ENCODE results near the gene EPHB6.

EPHB6 gene

DNA sequence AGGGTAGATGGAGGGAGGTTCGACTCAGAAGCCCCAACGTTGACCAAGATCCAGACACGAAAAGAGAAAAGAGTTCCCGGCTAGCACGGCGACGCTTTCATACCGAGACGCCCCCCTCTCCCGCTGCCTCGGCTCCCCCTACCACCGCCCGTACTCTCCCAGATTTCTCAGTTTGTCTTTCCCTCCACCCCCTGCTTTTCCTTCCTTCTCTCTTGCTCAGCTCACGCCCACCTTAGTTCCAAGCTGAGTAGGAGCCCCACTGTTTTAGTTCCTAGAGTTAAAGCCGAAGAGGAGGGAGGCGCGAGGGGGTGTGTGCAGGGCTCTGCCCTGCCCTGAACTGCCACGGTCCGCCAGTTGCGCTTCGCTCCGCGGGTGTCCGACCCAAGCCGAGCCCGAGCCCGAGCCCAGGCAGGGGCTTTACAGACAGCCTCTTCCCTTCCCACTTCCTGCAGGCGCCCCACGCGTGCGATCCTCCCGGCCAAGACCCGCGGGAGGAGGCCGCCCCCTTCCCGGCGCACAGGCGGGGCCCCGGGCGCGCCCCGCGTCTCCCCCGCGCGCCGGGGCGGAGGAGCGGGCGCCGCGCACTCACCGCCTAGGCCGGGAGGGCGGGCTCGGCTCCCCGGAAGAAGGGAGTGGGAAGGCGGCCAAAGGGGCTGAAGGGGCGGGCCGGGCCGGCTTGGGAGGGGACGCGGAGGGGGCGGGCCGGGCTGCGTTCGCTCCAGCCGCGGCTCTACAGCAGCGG lies at the start of gene EPHB6:
EPHB6 (plus strand) TSS at position 705 of the 742 bp plus-strand sequence. CDS start 8,152 bp downstream, outside the sequence.
- peak; percentile 72 to 89 (median 76) for DNase-seq

DNA sequence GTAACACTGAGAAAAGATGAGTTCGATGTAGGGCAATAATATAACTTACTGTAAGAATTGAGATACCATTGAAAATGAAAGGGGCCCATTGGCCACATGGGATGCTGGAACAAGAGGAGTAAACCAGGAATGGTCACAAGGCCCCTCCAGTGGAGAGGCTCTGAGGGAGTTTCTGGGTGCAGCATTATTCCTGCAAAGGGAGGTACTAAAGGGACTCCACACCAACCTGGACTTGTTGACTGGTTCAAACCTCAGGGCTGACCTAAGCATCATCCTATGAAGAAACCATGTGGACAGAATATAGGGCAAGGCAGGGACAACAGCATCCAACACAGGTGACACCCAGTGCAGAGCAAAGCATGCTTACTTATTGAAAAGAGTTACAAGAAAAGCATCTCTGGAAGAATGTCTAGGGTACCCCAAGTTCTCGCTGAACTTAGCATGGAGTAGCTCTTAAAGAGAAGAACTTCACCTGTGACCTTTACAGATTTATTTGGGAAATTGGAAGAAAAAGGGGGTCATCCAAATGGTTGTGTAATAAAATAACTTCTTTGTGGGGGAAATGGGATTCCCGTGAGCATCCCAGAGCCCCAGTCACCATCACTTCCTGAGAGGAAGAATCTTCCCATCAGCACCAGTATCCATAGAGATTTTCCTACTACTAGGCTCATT lies 49.4 kb upstream of the EPHB6 start:
- no peak for DNase-seq

DNA sequence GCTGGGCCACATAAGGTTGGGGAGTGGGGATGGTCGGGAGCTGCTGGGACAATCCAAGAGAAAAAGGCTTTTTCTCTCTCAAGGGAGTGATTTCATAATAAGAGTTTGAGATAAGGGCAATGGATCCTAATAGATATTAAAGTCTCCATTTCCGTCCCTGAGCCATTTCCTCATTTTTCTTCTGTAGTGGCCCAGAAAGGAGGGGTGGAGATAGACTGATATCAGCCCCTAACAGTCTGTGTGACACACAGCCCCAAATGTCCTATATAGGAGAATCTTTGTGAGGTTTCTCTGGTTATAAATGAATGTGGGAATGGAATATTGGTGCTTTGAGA lies 48.9 kb upstream of the EPHB6 start:
- DNase-seq: no peak

- DNase-seq: no peak
These were observed 47.9 kb upstream of the EPHB6 start for GRCh38 chr7:142806957-142807356.

GRCh38 chr7:142807855-142808460 lies 46.9 kb upstream of the EPHB6 start:
- DNase-seq: no peak

GRCh38 chr7:142808461-142808801 lies 46.4 kb upstream of the EPHB6 start:
- no peak for DNase-seq

DNA sequence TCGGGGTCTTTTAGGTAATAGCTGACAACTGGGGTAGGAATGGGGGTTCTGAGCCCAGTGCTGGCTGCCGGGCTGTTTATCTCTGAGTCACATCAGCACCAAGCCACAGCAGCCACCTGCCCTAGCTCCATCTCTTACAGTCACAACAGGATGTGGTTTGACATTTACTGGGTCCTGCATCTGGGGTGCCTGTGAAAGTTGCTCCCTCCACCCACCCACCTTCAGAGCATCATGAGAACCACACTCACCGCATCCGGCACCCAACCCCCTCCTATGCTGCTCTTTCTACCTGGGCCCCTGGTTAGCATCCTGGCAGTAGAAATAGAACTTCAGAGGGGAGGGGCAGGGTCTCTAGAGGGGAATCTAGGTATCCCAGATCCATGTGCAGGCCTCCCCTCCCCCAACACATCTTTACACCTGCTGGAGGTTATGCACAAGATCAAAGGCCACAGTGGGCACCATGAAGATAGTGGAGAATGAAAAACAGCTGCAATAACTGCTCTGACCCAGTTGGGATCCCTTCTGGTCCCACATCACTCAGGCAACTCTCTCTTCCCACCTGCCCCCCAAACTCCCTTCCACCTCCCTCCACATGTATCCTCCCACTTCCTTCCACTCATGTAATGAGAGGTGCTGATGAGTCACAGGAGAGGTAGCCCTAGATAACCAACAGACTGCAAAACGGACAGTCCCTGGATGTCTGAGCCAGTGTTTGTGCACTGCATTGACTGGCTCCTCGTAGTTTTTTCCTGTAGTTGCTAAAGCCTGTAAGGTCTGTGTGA lies 45.9 kb upstream of the EPHB6 start:
- DNase-seq: no peak

- no peak for DNase-seq
These were observed 45.2 kb upstream of the EPHB6 start for GRCh38 chr7:142809671-142810070.

GRCh38 chr7:142811154-142811737 lies 43.6 kb upstream of the EPHB6 start:
- DNase-seq: peak; percentile 58 to 81 (median 66)

GRCh38 chr7:142812437-142813215 lies 42.2 kb upstream of the EPHB6 start:
- DNase-seq: no peak

DNA sequence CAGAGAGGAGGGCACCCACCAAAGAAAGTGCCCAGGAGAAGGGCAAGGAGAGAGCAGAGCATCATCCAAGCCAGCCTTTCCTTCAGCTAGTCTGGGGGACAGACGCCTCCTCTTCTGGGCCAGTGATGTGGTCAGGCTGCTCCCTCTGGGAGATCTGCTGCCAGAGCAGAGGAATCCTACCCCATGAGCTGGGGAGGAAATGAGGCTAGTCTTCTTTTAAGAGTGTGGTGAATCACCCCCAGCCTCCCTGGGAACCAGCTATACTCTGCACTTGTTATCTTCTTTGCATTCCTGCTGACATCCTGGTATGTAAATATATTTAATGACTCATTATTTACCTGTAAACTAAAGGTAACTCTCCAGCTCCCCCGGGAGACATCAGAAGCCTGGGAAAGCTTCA lies 41.6 kb upstream of the EPHB6 start:
- DNase-seq: no peak

- DNase-seq: no peak
These were observed 41.2 kb upstream of the EPHB6 start for GRCh38 chr7:142813699-142814098.

- DNase-seq: no peak
These were observed 40.4 kb upstream of the EPHB6 start for GRCh38 chr7:142814451-142814850.

GRCh38 chr7:142815134-142815533 lies 39.7 kb upstream of the EPHB6 start:
- DNase-seq: no peak

DNA sequence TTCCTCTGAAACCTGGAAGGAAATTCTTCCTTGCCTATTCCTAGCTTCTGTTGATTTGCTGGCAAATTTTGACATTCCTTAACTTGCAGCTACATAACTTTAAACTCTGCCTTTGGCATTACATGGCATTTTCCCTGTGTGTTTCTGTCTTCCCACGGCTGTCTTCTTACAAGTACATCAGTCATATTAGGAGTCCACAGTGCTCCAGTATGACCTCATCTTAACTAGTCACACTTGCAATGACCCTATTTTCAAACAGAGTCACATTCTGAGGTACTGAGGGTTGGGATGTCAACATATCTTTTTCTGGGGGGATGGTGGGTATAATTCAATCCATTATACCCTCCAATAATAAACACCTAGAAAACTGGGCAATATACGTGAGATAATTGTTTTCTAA lies 37.4 kb upstream of the EPHB6 start:
- peak; percentile 8 to 25 (median 23) for DNase-seq

GRCh38 chr7:142819530-142819929 lies 35.3 kb upstream of the EPHB6 start:
- DNase-seq: no peak

DNA sequence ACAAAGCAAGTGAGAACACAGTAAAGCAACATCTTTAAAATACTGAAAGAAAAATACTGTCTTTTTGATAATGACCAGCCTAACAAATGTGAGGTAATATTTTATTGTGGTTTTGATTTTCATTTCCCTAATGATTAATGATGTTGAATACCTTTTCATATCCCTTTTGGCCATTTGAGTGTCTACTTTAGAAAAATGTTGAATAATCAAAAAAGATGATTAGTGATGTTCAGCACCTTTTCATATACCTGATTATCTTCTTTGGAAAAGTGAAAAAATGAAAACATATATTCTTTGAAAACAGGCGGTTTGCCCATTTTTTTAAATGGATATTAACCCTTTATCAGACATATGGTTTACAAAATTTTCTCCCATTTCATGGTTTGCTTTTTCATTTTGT lies 32.2 kb upstream of the EPHB6 start:
- DNase-seq: no peak

DNA sequence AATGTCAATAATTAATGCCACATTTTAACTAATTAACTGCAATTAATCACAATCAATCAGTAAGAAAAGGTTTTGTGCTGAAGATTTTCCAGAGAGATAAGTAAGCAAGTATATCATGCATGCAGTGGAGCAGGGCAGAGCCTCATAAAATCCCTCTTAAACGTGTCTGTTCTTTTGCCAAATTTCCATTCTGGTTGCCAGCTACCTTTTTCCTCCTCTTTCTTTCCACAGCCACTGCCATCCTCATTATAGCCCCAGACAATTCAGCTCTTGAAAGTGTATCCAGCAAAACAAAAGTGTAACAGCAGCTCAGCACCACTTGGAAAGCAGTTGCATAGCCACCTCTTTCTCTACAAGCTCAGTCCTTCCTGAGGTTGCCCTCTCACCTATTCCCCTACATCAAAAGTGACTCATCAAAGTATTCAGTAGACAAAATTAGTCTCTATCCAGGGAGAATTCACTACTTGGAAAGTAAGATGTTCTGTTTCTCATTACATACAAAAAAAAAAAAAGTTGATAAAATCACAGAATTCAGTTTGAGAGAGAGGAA lies 26.9 kb upstream of the EPHB6 start:
- no peak for DNase-seq

- no peak for DNase-seq
These were observed 22.5 kb upstream of the EPHB6 start for GRCh38 chr7:142832417-142832816.

GRCh38 chr7:142833174-142834048 lies 21.5 kb upstream of the EPHB6 start:
- DNase-seq: peak; percentile 44 to 64 (median 55)

GRCh38 chr7:142835487-142835886 lies 19.4 kb upstream of the EPHB6 start:
- DNase-seq: no peak
